Thyroid gland (tissue), 4 donors: ENCODE measurements around the gene KIAA1671.

ENCODE experiments used
- POLR2A ChIP-seq, 2 donors: fragments of 450-650 bp; IDR thresholded peaks; one replicate each; pipeline ENCODE4 v1.6.1; 2017; ENCODE audit warnings: antibody characterized with exemption in 2 of 2, mild to moderate bottlenecking in 2 of 2, moderate library complexity in 1 of 2
- TF ChIP-seq, protein P1 (sequence below), 6 experiments: fragments of 200-600 bp in 3 of 6; fragments of 450-650 bp in 3 of 6; sonication (generic) in 3 of 6; IDR thresholded peaks; one replicate each; pipeline ENCODE4 v1.5.1; 2016 to 2019; ENCODE audit warnings: antibody characterized with exemption in 6 of 6, mild to moderate bottlenecking in 2 of 6, inconsistent platforms in 1 of 6, moderate library complexity in 1 of 6

DNA sequence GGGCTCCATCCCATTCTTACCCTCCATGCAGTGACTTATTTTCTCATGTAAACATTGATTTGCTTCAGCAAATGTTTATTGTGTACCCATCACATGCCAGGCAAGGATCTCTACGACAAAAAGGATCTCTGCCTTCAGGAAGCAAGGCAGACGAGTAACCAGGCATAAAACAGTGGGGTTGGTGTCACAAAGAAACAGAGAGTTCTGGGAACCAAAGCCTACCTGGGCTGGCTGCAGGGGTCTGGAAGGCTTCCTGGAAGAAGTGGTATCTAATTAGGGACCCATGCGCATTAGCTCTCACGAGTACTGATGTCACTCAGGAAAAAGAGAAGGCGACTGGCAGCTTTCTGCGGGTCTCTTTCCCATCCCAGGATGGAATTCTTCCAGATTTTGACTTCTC lies 44.5 kb downstream of the KIAA1671 start:
- TF ChIP-seq, protein P1, sequence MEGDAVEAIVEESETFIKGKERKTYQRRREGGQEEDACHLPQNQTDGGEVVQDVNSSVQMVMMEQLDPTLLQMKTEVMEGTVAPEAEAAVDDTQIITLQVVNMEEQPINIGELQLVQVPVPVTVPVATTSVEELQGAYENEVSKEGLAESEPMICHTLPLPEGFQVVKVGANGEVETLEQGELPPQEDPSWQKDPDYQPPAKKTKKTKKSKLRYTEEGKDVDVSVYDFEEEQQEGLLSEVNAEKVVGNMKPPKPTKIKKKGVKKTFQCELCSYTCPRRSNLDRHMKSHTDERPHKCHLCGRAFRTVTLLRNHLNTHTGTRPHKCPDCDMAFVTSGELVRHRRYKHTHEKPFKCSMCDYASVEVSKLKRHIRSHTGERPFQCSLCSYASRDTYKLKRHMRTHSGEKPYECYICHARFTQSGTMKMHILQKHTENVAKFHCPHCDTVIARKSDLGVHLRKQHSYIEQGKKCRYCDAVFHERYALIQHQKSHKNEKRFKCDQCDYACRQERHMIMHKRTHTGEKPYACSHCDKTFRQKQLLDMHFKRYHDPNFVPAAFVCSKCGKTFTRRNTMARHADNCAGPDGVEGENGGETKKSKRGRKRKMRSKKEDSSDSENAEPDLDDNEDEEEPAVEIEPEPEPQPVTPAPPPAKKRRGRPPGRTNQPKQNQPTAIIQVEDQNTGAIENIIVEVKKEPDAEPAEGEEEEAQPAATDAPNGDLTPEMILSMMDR (IDR thresholded peaks at IDR 0.05): no peak
- no peak for TF ChIP-seq POLR2A (IDR thresholded peaks at IDR 0.05)
